ENCODE measurements around the gene MEF2A. TPM values are rescaled to one million over a fixed set of nuclear protein-coding genes. Genes with fewer than 3 reads are reported as not detected.

Gene MEF2A
- total RNA-seq, 1 experiment from 2014 or later = 29.6 TPM

- Histone ChIP-seq H3K9me2 (ENCODE audit: insufficient read depth) (no peaks in the 10 kb centered on the region), H3K27ac (ENCODE audit: low read depth, low read length) (no peak overlapping the region), H3K9me3 (ENCODE audit: control insufficient read depth in 1 of 2, insufficient read depth in 1 of 2, low read depth in 1 of 2, low read length in 2 of 2) (peaks cover 0 to 3% of the 10 kb centered on the region in 2 experiments; a peak in 1 of 4 replicates), H3K4me3 (replicated peaks in 1 of 2; ENCODE audit: low read depth in 1 of 2, low read length in 2 of 2) (no peak overlapping the region), H3K79me2 (ENCODE audit: insufficient read depth, low read length) (peaks cover 5% of the 10 kb centered on the region; the same call in 1 of the 2 replicates), H3K4me1 (ENCODE audit: control insufficient read depth in 1 of 2, insufficient read depth in 2 of 2, low read length in 2 of 2) (no peaks in the 10 kb centered on the region), H3K4me2 (ENCODE audit: low read length) (no peak overlapping the region), H3K36me3 (ENCODE audit: control insufficient read depth in 1 of 2, insufficient read depth in 2 of 2, low read length in 2 of 2) (no peaks in the 10 kb centered on the region), H3K9ac (ENCODE audit: low read length) (no peak overlapping the region), H2AFZ (ENCODE audit: low read depth, low read length, poor library complexity, severe bottlenecking) (no peak overlapping the region), H3K27me3 (ENCODE audit: insufficient read depth, low read length) (no peaks in the 10 kb centered on the region), H4K20me1 (ENCODE audit: insufficient read depth) (no peaks in the 10 kb centered on the region)
- POLR2A ChIA-PET = no interaction called here
- RAD21 ChIA-PET (ENCODE audit: low non-redundant PET in 1 of 2, low total read pairs in 2 of 2, uncharacterized antibody in 2 of 2, unreplicated experiment in 2 of 2) = no interaction called here
- no TSS peak for BruUV-seq (replicated peaks)
- ATAC-seq = no peak
- TF ChIP-seq EZH2phosphoT487 (IDR thresholded peaks at IDR 0.05; ENCODE audit: borderline replicate concordance) = no peak
- no peak for TF ChIP-seq EGR1 (IDR thresholded peaks at IDR 0.05; ENCODE audit: low read depth)
- TF ChIP-seq SP1 (IDR thresholded peaks at IDR 0.05; ENCODE audit: low read depth) = no peak
- no peak for TF ChIP-seq SRF (IDR thresholded peaks at IDR 0.05; ENCODE audit: low read depth)
- no peak for TF ChIP-seq FOSL1 (IDR thresholded peaks at IDR 0.05; ENCODE audit: low read depth)
- TF ChIP-seq CEBPB (IDR thresholded peaks at IDR 0.05; ENCODE audit: low read depth) = no peak
- no peak for TF ChIP-seq SIN3A (IDR thresholded peaks at IDR 0.05; ENCODE audit: low read depth)
- no peak for TF ChIP-seq POLR2AphosphoS5 (IDR thresholded peaks at IDR 0.05; ENCODE audit: low read depth, low read length)
- no peak for TF ChIP-seq MAX (IDR thresholded peaks at IDR 0.05)
- TF ChIP-seq ZBTB33 (IDR thresholded peaks at IDR 0.05; ENCODE audit: extremely low read depth, insufficient replicate concordance, low read length) = no peak
- TF ChIP-seq POLR2A (IDR thresholded peaks at IDR 0.05; ENCODE audit: borderline replicate concordance, extremely low read depth, insufficient read depth, insufficient read length) = no peak
- TF ChIP-seq CBX3 (IDR thresholded peaks at IDR 0.05; ENCODE audit: low read depth) = no peak
- intact Hi-C loops (cut with micrococcal nuclease) = no loop called here
- DNase-seq (ENCODE audit: low read depth, low spot score) = no peak
- CTCF ChIA-PET = no interaction called here
These were observed 79.2 kb downstream of the MEF2A start for GRCh38 chr15:99644913-99645542.
